Prostate gland (tissue), 2 donors: ENCODE measurements around the gene MPPED1. TPM values are rescaled to one million over a fixed set of nuclear protein-coding genes. Genes with fewer than 3 reads are reported as not detected.

Experiments used
- DNase-seq: peaks from one replicate; pipeline ENCODE4 v3.0.0-alpha.2; 2019; ENCODE audit warnings: low spot score
- H3K27ac ChIP-seq, 2 donors: fragments of 200-600 bp; sonication (generic); 2 replicates each; pipeline ENCODE4 v1.5.1; 2017 to 2019
- H3K27me3 ChIP-seq: fragments of 200-600 bp; sonication (generic); replicated peaks from 2 replicates; pipeline ENCODE4 v1.5.1; 2019; ENCODE audit not compliant: insufficient read depth
- H3K36me3 ChIP-seq, 2 donors: fragments of 200-600 bp; sonication (generic); 1 replicate in 1 of 2; 2 replicates in 1 of 2; pipeline versions ENCODE4 v1.5.1 to v1.8.1; 2017 to 2019
- H3K4me1 ChIP-seq: fragments of 200-600 bp; sonication (generic); replicated peaks from 2 replicates; pipeline ENCODE4 v1.5.1; 2019
- H3K4me3 ChIP-seq, 2 donors: fragments of 200-600 bp; sonication (generic); 2 replicates each; pipeline ENCODE4 v1.5.1; 2017 to 2019
- H3K9me3 ChIP-seq: fragments of 200-600 bp; sonication (generic); 2 replicates; pipeline ENCODE4 v1.5.1; 2017
- POLR2A ChIP-seq: fragments of 450-650 bp; IDR thresholded peaks from one replicate; pipeline ENCODE4 v1.6.1; 2016; ENCODE audit warnings: antibody characterized with exemption, mild to moderate bottlenecking
- POLR2AphosphoS5 ChIP-seq: sonication (generic); formaldehyde crosslinking; IDR thresholded peaks from one replicate; pipeline ENCODE4 v1.6.1; 2017; ENCODE audit warnings: antibody characterized with exemption
- WGBS: methylation state at CpG from one replicate; pipeline ENCODE4 v1.1.5; 2018; 5-methylcytosine and 5-hydroxymethylcytosine counted together
- intact Hi-C: fragments of 100-400 bp; cut with DNase I; formaldehyde crosslinking; loops from one replicate; pipeline ENCODE4 v1.14.2; 2022
- total RNA-seq, 2 donors: library from RNA; depleted of rRNA; stranded (reverse); fragments of >200 nt; gene quantifications; one replicate each; pipeline ENCODE4 v1.1.0, GENCODE V29; 2016
- TF ChIP-seq, protein P1 (sequence below), 4 experiments: fragments of 200-600 bp in 2 of 4; fragments of 450-650 bp in 2 of 4; sonication (generic) in 2 of 4; IDR thresholded peaks; 1 replicate in 3 of 4; 2 replicates in 1 of 4; pipeline ENCODE4 v1.5.1; 2016 to 2019; ENCODE audit warnings: antibody characterized with exemption in 4 of 4, mild to moderate bottlenecking in 2 of 4, moderate library complexity in 2 of 4

The MPPED1 gene
- total RNA-seq, 2 donors from 2014 or later: 0.77 to 6.4 TPM

GRCh38 chr22:43455846-43456245 is 44.0 kb downstream of the MPPED1 start:
- Histone ChIP-seq H3K36me3 (no peaks in the 10 kb centered on the region), H3K27ac (no peak overlapping the region), H3K4me3 (no peak overlapping the region), H3K9me3 (no peaks in the 10 kb centered on the region), H3K27me3 (no peaks in the 10 kb centered on the region), H3K4me1 (no peaks in the 10 kb centered on the region)
- DNase-seq: no peak
- TF ChIP-seq POLR2AphosphoS5: no peak
- 9% methylated on average over 2 of the region's 2 CpGs for WGBS
- intact Hi-C loops: no loop called here

GRCh38 chr22:43457002-43457401 is 45.2 kb downstream of the MPPED1 start:
- Histone ChIP-seq H3K4me1 (no peaks in the 10 kb centered on the region), H3K27me3 (no peaks in the 10 kb centered on the region), H3K27ac (no peak overlapping the region), H3K9me3 (no peaks in the 10 kb centered on the region), H3K36me3 (no peaks in the 10 kb centered on the region), H3K4me3 (no peak overlapping the region)
- 93% methylated on average over 3 of the region's 3 CpGs for WGBS
- TF ChIP-seq, protein P1, sequence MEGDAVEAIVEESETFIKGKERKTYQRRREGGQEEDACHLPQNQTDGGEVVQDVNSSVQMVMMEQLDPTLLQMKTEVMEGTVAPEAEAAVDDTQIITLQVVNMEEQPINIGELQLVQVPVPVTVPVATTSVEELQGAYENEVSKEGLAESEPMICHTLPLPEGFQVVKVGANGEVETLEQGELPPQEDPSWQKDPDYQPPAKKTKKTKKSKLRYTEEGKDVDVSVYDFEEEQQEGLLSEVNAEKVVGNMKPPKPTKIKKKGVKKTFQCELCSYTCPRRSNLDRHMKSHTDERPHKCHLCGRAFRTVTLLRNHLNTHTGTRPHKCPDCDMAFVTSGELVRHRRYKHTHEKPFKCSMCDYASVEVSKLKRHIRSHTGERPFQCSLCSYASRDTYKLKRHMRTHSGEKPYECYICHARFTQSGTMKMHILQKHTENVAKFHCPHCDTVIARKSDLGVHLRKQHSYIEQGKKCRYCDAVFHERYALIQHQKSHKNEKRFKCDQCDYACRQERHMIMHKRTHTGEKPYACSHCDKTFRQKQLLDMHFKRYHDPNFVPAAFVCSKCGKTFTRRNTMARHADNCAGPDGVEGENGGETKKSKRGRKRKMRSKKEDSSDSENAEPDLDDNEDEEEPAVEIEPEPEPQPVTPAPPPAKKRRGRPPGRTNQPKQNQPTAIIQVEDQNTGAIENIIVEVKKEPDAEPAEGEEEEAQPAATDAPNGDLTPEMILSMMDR (IDR thresholded peaks at IDR 0.05): no peak
- TF ChIP-seq POLR2AphosphoS5: no peak
- TF ChIP-seq POLR2A: no peak
- no peak for DNase-seq
- intact Hi-C loops: no loop called here

GRCh38 chr22:43462701-43463100 is 50.9 kb downstream of the MPPED1 start:
- Histone ChIP-seq H3K4me1 (no peaks in the 10 kb centered on the region), H3K9me3 (no peaks in the 10 kb centered on the region), H3K27ac (no peak overlapping the region), H3K27me3 (no peaks in the 10 kb centered on the region), H3K36me3 (no peaks in the 10 kb centered on the region), H3K4me3 (no peak overlapping the region)
- TF ChIP-seq POLR2A: no peak
- no peak for TF ChIP-seq POLR2AphosphoS5
- TF ChIP-seq, protein P1 (IDR thresholded peaks at IDR 0.05): no peak
- no peak for DNase-seq
- intact Hi-C loops: no loop called here

DNA sequence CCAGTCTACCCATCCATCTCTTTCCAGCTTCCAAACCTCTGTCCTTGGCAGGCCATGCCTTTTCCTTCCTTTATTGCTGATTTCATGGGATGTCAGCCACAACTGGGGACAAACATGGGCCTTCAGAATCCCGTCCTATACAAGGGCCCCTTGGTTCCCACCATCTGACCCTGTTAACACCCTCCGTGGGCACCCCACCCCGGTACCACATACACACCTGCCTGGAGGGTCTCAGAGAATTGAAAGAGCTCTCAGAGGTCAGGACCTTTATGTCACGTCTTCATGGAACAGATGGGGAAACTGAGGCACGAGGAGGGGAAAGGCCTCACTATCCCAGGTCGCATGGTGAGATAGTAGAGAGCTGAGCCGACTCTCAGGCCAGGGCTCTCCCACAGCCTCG is 53.0 kb downstream of the MPPED1 start:
- H3K4me1 ChIP-seq: no peaks in the 10 kb centered on the region
- 87% methylated on average over 8 of the region's 8 CpGs for WGBS
- TF ChIP-seq POLR2A (no peak), POLR2AphosphoS5 (no peak)
- TF ChIP-seq, protein P1 (IDR thresholded peaks at IDR 0.05): no peak

DNA sequence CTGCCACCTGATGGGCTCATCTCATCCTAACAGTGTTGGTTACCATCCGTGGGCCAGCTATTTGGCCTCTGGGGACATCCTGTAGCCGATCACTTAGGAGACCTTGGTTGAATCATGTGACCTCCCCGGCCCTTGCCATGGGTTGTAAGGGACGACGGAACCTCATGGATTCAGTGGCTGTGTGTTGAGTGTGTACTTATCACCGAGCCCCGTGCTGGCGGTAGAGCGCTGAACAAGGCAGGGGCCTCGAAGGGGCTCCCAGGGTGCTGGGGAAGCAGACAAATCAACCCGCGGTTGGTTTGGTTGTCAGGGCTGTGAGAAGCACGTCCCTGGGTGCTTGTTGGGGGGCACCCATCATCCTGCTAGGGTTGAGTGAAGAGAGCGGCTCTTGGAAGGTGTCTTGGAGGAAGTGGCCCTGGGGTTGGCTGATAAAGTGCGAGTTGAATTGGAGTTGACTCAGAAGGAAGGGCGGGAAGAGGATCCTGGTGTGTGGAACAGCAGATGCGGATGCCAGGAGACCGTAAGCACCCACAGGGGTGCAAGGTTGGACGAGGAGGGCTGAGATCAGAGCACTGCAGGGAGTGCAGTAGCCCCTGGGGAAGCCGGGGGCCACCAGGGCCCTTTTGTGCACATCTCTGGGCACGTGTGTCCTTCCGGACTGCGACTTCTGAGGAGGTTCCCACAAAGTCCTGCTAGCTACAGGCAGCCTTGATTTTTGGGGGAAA is 53.6 kb downstream of the MPPED1 start:
- Histone ChIP-seq H3K4me1 (no peaks in the 10 kb centered on the region), H3K4me3 (no peak overlapping the region), H3K27ac (no peak overlapping the region), H3K9me3 (no peaks in the 10 kb centered on the region), H3K27me3 (no peaks in the 10 kb centered on the region), H3K36me3 (no peaks in the 10 kb centered on the region)
- TF ChIP-seq, protein P1 (IDR thresholded peaks at IDR 0.05): no peak
- TF ChIP-seq POLR2AphosphoS5 (no peak), POLR2A (no peak)
- DNase-seq: no peak
- intact Hi-C loops: no loop called here
- WGBS: 89% methylated on average over 23 of the region's 23 CpGs

More for the DNA sequence above, 53.0 kb downstream of the MPPED1 start:
- no peak overlapping the region for H3K4me3 ChIP-seq
- intact Hi-C loops: no loop called here
- H3K27me3 ChIP-seq: no peaks in the 10 kb centered on the region
- no peak for DNase-seq
- no peak overlapping the region for H3K27ac ChIP-seq
- no peaks in the 10 kb centered on the region for H3K9me3 ChIP-seq
- H3K36me3 ChIP-seq: no peaks in the 10 kb centered on the region
